SU-DHL-6 (cell line): ENCODE results near the gene AHRR.

Experiments used
- H2AFZ ChIP-seq: fragments of 200-600 bp; sonication (generic); 2 replicates; pipeline ENCODE4 v1.6.1; 2014; ENCODE audit warnings: low read depth, mild to moderate bottlenecking, moderate library complexity, mixed read lengths, antibody characterized with exemption, low read length; ENCODE audit not compliant: severe bottlenecking
- H3F3A ChIP-seq: fragments of 200-600 bp; shearing (Covaris generic); 2 replicates; pipeline ENCODE4 v1.6.0; 2016; ENCODE audit warnings: antibody characterized with exemption, mild to moderate bottlenecking; ENCODE audit not compliant: insufficient read depth
- H3K27ac ChIP-seq: fragments of 200-600 bp; sonication (generic); 2 replicates; pipeline ENCODE4 v1.5.1; 2016; ENCODE audit warnings: low read depth, mild to moderate bottlenecking, low read length, moderate library complexity, mixed read lengths
- H3K27me3 ChIP-seq: fragments of 200-600 bp; sonication (generic), shearing (Covaris generic); 2 replicates; pipeline ENCODE4 v1.6.0; 2014; ENCODE audit warnings: mild to moderate bottlenecking, low read length
- H3K36me3 ChIP-seq: fragments of 200-600 bp; sonication (generic); 2 replicates; pipeline ENCODE4 v1.6.1; 2014; ENCODE audit warnings: mild to moderate bottlenecking, low read length, mixed read lengths
- H3K4me2 ChIP-seq: fragments of 300-600, 200-600 bp; shearing (Covaris generic), sonication (generic); 2 replicates; pipeline ENCODE4 v1.6.0; 2014; ENCODE audit warnings: low read length, low read depth, mild to moderate bottlenecking; ENCODE audit not compliant: poor library complexity, severe bottlenecking
- H3K4me3 ChIP-seq: fragments of 200-600 bp; sonication (generic); 2 replicates; pipeline ENCODE4 v1.5.1; 2014; ENCODE audit warnings: antibody characterized with exemption, low read length, mild to moderate bottlenecking, mixed read lengths; ENCODE audit not compliant: insufficient read depth, poor library complexity, severe bottlenecking
- H3K79me2 ChIP-seq: fragments of 200-600 bp; sonication (generic); 2 replicates; pipeline ENCODE4 v1.6.1; 2014; ENCODE audit warnings: mild to moderate bottlenecking, low read length, moderate library complexity; ENCODE audit not compliant: insufficient read depth
- H3K9ac ChIP-seq: fragments of 200-600 bp; sonication (generic); 2 replicates; pipeline ENCODE4 v1.7.0; 2014; ENCODE audit warnings: mild to moderate bottlenecking, low read length
- H3K9me2 ChIP-seq: fragments of 200-600 bp; sonication (generic); replicated peaks from 2 replicates; pipeline ENCODE4 v1.6.1; 2014; ENCODE audit warnings: low read length; ENCODE audit not compliant: insufficient read depth
- H3K9me3 ChIP-seq: fragments of 200-600 bp; sonication (generic); 2 replicates; pipeline ENCODE4 v1.6.1; 2014; ENCODE audit warnings: low read length, mixed read lengths; ENCODE audit not compliant: insufficient read depth
- H4K20me1 ChIP-seq: fragments of 200-600 bp; sonication (generic); 2 replicates; pipeline ENCODE4 v1.6.1; 2014; ENCODE audit warnings: low read depth, mild to moderate bottlenecking, antibody characterized with exemption, low read length, moderate library complexity, mixed read lengths
- CTCF ChIP-seq: fragments of 200-600 bp; sonication (generic); IDR thresholded peaks from one replicate; pipeline ENCODE4 v1.5.1; 2017; ENCODE audit warnings: antibody characterized with exemption, mild to moderate bottlenecking, low read length, moderate library complexity; ENCODE audit not compliant: insufficient read depth, poor library complexity, severe bottlenecking
- EZH2phosphoT487 ChIP-seq: fragments of 200-600 bp; sonication (generic), shearing (Covaris generic); conservative IDR thresholded peaks from 2 replicates; pipeline ENCODE4 v1.6.1; 2018; ENCODE audit warnings: mild to moderate bottlenecking, antibody characterized with exemption, low read length, moderate library complexity, mixed read lengths

Gene AHRR

DNA sequence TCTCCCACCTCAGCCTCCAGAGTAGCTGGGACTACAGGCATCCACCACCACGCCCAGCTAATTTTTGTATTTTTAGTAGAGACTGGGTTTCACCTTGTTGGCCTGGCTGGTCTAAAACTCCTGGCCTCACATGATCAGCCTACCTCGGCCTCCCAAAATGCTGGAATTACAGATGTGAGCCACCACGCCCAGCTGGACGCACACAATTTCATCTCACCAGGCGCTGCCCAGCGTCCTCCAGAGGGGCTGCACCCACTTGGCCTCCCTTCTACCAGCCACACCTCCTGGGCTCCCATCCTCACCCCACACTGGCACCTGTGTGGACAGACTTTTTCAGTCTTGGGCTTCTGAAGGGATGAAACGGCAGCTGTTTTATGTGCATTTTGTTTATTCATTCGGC is 117.7 kb downstream of the AHRR start:
- H3K4me2 ChIP-seq = no peak overlapping the region

DNA sequence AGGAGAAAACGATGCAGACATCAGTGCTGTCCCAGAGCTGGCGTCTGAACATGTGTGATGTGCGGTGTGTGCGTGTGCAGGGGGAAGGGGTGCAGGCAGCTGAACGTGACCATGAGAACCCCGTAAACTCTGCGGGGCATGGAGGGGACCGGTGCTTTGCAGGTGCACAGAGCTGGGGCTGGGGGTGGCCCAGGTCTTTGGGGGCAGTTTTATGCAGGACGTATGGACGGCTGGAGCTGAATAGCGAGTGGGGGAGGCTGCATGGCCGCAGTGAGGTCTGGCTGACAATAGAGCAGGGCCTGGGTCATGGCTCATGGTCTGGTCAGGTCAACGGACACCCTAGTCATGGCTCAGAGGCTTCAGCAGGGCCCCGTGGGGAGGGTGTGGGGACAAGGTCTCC is 118.1 kb downstream of the AHRR start:
- Histone ChIP-seq H3K27me3 (no peaks in the 10 kb centered on the region), H3K36me3 (no peaks in the 10 kb centered on the region), H3F3A (no peaks in the 10 kb centered on the region), H3K4me2 (no peak overlapping the region), H4K20me1 (no peaks in the 10 kb centered on the region), H3K9ac (no peak overlapping the region), H3K27ac (no peak overlapping the region), H3K9me2 (no peaks in the 10 kb centered on the region), H3K79me2 (peaks cover 12% of the 10 kb centered on the region), H3K9me3 (no peaks in the 10 kb centered on the region), H3K4me3 (no peak overlapping the region), H2AFZ (no peak overlapping the region)
- TF ChIP-seq CTCF (no peak), EZH2phosphoT487 (no peak)

More for the DNA sequence above, 117.7 kb downstream of the AHRR start:
- H3K9ac ChIP-seq = no peak overlapping the region
- H3K9me3 ChIP-seq = no peaks in the 10 kb centered on the region
- H3K9me2 ChIP-seq = no peaks in the 10 kb centered on the region
- H3K36me3 ChIP-seq = no peaks in the 10 kb centered on the region
- peaks cover 8% of the 10 kb centered on the region for H3K79me2 ChIP-seq
- no peaks in the 10 kb centered on the region for H4K20me1 ChIP-seq
- H3K4me3 ChIP-seq = no peak overlapping the region
- H3K27me3 ChIP-seq = no peaks in the 10 kb centered on the region
- no peak overlapping the region for H3K27ac ChIP-seq
- TF ChIP-seq EZH2phosphoT487 (no peak), CTCF (no peak)
- no peak overlapping the region for H2AFZ ChIP-seq
- H3F3A ChIP-seq = no peaks in the 10 kb centered on the region

DNA sequence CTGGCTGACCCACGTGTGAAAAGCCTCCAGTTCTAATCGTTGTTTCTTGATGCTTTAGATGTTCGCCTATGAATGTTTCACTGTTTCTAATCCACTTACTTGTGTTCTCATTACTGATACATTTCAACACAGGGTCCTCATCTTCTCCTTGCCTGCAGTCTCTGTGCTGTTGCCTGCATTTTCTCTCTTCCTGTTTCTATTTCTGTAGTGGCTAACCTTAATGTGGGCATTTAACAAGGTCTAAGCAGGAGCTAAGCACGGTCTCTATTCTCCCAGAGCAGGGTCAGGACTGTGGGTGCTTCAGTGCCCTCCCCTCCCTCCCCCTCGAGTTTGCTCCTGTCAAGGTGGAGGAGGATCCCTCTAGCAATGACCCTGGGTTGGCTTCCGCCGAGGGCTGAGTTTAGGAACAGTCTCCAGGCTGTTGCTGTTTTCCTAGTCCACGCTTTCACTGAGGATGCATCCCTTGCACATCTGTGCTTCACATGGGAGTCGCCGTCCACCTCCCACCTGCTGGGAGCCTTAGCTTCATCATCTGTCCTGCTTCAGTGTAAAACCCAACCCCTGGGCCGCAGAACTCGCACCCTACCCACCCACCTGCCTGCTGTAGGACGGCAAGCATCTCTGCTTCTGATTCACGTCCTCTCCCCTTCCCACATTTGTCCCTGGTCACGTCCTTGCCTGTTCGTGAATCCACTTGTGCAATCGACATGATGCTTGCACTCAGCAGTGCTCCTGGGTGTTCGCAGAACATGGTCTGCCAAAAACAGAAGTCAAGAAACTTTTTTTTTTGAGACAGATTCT is 119.1 kb downstream of the AHRR start:
- H3K9me3 ChIP-seq = no peaks in the 10 kb centered on the region
- H3F3A ChIP-seq = no peaks in the 10 kb centered on the region
- peaks cover 12% of the 10 kb centered on the region for H3K79me2 ChIP-seq
- no peak overlapping the region for H2AFZ ChIP-seq
- TF ChIP-seq CTCF (no peak), EZH2phosphoT487 (no peak)
- H4K20me1 ChIP-seq = no peaks in the 10 kb centered on the region
- H3K27me3 ChIP-seq = no peaks in the 10 kb centered on the region
- H3K4me3 ChIP-seq = no peak overlapping the region
- no peaks in the 10 kb centered on the region for H3K36me3 ChIP-seq
- H3K4me2 ChIP-seq = no peak overlapping the region
- no peak overlapping the region for H3K9ac ChIP-seq
- no peak overlapping the region for H3K27ac ChIP-seq
- H3K9me2 ChIP-seq = no peaks in the 10 kb centered on the region
